GM21423 (cell line): Measurements from ENCODE around the gene RBM3.

Source experiments
- ATAC-seq: cut with Tn5 transposase; IDR thresholded peaks from one replicate; pipeline ENCODE4 v1.9.1; 2021; ENCODE audit warnings: mild to moderate bottlenecking, moderate library complexity; ENCODE audit not compliant: unreplicated experiment

Gene RBM3

DNA sequence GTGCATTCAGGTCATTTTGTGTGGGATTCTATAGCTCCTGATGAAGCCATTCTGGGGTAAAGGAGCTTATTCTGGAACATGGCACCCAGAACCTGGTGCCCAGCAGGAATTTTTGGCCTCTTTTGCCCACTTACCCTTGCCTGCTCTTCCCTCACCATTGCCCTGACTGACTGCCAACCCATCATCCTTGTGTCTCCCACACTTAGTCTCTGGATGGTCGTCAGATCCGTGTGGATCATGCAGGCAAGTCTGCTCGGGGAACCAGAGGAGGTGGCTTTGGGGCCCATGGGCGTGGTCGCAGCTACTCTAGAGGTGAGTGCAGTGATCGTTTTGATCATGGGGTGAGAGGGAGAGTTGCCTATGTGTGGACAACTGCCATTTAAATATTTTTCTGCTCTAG is 1.8 kb downstream of the RBM3 start:
- no peak for ATAC-seq

DNA sequence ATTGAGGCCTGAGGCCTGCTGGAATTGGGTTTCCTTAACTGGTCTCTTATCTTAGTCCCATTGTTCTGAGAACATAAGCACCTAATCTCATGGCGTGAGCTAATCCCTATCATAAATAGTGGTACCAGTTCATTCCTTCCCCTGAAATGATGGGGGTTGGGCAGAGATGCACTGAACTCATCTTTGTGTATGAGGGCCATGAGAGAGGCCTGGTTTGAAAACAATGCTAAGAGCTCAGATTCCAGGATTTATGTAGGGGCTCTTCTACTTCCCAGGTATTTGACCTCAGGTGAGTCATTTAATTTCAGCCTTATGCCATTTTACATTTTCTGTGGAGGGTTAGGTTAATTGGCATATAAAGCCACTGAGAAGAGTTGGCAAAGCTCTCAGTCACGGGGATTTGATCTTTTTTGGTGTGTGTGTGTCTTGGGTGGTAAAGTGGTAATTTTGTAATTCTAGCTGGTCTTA is 4.4 kb downstream of the RBM3 start:
- ATAC-seq: no peak

DNA sequence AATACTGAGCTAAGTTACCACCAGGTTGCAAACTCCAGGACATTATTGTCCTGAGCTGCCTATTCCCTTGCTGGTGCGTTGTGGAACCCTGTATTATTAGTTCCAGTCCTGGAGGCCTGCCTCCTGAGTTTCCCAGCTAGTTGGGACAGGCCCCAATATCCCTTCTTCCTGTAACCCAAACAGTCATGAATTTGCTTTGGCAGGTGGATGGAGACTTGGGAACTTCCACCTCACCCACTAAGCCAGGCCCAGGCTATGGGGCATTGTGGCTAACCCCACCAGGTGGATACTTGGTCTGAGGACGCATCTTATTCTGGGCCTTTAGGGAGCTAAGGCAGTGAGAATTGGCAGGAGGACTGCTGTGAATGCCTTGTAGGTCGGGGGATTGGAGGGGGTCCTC is 5.0 kb downstream of the RBM3 start:
- no peak for ATAC-seq

DNA sequence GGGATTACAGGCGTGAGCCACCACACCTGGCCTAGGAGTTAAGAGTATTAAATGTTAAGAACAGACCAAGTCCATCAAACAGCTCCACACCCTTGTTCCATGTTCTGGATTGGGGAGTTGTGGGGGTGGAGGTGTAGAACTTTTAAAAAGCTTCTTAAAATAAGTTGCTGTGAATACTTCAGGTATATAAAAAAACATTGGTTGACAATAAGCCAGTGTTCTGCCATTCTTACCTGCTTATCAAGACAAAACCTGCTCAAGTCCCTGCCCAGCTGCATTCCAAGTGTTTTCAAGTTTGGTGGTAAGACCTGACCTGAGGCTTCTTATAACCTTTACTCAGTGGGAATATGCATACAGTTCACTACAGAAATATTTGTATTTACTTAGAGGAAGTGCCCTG is 6.4 kb downstream of the RBM3 start:
- ATAC-seq: no peak

DNA sequence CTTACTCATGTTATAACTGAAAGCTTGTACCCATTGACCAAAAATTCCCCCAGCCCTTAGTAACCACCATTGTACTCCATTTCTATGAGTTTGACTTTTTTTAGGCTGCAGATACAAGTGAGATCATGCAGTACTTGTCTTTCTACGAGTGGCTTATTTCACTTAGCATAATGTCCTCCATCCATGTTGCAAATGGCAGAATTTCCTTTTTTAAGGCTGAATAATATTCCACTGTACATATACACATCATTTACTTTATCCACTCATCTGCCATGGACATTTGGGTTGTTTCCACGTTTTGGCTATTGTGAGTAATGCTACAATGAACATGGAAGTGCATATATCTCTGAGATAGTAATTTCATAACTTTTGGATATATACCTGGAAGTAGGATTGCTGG is 10.4 kb downstream of the RBM3 start:
- ATAC-seq: no peak

DNA sequence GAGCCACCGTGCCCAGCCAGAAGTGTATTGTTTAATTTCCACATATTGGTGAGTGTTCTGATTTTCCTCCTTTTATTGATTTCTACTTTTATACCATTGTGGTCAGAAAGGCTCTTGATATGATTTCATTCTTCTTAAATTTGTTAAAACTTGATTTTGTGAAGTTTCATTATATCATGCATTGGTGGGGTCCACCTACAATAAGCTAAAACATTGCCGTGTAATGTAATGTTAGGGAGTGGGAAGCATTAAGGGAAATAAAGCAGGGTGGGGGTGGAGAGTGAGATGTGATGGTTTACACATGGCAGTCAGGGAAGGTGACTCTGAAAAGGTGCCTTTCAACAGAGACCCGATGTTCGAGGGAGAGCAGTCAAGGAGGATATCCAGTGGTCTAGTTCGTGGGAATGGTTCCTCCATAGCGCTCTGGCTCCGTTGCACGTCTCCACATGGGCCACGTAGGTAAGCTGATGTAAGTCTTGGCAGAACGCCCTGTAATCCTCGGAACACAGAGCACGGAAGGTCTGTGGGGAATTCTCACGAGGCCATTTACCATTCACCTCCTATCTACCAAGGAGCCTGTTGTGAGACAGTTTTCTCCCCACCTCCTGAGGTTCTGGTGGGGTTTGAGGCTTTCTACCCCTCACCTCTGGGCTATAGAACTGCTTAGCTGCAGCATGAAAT is 15.3 kb downstream of the RBM3 start:
- no peak for ATAC-seq

DNA sequence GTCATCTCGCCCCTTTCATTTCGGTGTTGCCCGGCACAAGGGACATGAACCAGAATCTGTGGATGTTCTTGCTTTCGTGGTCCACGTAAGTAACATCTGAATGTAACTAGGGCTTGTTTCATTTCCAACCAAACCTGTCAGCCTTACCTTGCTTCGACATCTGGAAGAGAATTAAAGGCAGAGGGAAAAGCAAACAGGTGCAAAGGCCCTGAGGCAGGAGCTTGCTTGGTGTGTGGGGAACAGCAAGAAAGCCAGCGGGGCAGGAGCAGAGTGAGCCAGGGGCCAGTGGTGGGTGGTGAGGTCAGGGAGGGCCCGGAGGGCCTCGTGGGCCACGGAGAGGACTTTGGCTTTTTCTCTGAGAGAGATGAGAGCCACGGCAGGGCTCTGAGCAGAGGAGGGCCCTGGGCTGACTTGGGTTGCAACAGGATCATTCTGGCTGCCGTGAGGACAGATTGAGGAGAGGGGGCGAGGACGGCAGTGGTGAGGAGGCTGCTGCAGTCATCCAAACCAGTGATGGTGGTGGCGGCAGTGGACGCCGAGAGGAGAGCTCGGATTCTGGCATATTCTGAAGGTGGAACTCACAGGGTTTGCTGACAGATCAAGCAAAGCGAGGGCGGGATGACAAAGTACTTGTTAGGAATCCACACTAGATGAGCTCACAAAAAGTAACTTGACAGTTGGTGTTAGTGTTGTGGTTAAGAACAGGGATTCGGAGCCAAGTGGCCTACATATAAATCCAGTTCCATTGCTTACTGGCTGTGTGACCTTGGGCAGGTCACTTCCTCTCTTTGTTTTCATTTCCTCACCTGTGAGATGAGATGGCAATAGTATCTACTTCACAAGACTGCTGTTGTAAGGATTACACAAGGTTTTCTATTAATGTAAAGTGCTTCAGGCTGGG is 16.2 kb downstream of the RBM3 start:
- ATAC-seq: no peak

DNA sequence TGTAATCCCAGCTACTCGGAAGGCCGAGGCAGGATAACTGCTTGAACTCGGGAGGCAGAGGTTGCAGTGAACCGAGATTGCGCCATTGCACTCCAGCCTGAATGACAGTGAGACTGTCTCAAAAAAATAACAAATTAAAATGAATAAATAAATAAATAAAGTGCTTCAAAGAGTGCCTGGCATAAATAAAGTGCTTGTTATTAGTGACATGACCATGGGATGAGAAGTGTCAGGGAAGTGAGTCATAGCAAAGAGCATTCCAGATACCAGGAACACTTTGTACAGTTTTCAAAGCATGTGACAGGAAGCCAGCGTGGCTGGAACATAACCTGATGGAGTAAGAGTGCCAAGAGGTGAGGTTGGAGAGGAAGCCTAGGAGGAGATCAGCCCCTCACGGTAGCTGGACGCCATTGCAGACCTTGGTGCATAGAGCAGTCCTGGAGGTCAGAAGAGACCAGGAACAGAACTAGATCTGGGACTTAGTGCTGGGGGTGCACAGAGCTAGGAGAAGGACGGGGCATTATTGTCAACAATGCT is 17.0 kb downstream of the RBM3 start:
- ATAC-seq: no peak

DNA sequence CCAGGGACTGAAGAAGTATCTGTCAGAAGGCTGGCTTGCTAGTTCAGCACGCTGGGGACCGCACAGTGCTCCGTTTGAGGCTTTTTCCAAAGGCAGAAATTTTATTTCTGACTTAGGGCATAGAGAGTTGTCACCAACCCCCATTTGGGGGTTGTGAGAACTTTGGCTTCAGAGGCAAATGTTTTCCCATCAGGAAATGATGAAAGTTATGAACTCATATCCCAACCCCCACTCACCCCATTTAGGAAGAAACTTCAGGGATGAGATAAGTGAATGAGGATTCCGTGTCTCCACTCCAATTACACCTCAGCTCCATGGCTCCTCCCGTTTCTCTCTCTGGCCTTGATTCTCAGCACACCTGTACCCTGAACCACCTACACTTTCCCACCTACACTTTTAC is 18.7 kb downstream of the RBM3 start:
- no peak for ATAC-seq

DNA sequence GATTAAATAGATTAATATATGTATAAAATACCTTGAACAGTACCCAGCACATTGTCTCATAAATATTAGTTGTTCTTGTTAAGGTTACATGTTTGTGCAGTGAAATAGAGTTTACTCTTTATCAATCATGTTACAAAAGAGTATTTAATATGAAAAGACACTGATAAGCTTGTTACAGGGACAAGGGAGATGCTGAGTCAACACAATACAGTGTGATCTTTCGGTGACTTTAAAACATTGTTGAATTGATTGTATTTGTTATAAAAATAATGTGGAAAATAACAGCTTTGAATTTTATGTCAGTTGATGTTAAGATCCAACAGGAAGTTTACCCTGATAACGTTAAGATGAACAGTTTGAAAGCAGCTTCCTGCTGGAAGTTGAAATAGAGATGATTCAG is 21.6 kb downstream of the RBM3 start:
- ATAC-seq: no peak

DNA sequence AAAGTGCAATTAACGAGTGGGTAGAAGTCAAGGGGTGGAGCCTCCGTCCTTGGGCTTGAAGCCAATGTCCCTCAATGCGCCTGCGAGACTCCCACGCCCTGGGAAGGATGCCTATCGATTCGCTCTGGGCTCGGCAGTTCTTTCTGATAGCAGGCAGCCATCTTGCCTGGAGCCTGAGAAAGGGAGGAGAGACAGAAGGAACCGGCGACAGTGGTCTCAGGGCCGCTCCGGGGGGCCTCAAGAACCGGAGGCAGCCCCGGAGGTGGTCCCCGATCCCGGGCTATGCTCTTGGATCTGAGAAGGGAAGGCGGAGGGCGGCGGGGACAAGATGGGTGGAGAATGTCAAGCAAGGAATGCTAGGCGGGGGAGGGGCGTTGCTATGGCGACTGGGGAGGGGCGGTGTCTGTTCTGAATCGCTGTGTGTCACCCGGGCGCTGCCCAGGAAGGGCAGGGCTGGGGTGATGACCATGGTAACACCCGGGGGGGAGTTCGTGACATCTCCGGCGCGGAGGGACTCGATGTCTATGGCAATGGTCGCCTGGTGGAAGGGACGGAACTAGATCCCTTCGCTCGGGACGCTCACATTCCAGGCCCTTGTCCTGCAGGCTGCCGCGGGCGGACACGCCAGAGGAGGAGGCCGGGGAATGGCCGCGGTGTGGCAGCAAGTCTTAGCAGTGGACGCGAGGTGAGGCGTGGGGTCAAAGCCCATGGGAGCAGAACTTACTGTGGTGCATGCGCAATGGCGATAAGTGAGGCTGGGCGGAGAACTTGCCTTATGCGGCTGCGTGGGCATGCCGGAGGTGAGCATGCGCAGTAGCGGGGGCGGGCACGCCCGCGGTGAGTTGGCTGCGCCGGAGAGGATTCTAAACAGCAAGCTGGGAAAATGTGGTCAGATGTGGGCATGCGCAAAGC is 23.3 kb downstream of the RBM3 start, which contains the start of gene WDR13:
Gene WDR13 (plus strand): TSS at position 140 of the 912 bp plus-strand sequence. CDS start 505 bp downstream, at position 645.
- ATAC-seq: peak; percentile 70

DNA sequence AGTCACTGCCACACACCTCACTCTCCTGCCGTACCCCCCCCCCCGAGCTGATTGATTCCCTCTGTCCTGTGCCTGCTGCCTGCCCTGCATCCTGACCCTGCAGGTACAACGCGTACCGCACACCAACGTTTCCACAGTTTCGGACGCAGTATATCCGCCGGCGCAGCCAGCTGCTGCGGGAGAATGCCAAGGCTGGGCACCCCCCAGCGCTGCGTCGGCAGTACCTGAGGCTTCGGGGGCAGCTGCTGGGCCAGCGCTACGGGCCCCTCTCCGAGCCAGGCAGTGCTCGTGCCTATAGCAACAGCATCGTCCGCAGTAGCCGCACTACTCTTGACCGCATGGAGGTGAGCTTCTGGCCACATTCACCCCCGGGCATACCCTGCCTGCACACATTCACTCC is 24.3 kb downstream of the RBM3 start:
- ATAC-seq: no peak

DNA sequence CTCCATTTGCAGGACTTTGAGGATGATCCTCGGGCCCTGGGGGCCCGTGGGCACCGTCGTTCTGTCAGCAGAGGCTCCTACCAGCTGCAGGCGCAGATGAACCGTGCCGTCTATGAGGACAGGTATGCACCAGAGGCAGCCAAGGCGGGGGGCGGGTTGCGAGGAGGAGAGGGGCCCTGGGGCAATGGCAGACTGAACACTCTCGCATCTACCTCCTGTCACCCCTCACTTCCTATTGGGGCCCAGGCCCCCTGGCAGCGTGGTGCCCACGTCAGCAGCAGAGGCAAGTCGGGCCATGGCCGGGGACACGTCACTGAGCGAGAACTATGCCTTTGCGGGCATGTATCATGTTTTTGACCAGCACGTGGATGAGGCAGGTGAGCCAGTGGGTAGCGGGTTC is 25.1 kb downstream of the RBM3 start:
- no peak for ATAC-seq

DNA sequence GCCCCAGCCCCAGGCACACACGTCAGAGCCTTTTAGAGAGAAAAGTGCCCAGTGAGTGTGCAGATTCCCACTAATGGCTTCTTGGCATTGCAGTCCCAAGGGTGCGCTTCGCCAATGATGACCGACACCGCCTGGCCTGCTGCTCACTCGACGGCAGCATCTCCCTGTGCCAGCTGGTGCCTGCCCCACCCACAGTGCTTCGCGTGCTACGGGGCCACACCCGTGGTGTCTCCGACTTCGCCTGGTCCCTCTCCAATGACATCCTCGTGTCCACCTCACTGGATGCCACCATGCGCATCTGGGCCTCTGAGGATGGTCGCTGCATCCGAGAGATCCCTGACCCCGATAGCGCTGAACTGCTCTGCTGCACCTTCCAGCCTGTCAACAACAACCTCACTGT is 25.9 kb downstream of the RBM3 start:
- ATAC-seq: no peak

DNA sequence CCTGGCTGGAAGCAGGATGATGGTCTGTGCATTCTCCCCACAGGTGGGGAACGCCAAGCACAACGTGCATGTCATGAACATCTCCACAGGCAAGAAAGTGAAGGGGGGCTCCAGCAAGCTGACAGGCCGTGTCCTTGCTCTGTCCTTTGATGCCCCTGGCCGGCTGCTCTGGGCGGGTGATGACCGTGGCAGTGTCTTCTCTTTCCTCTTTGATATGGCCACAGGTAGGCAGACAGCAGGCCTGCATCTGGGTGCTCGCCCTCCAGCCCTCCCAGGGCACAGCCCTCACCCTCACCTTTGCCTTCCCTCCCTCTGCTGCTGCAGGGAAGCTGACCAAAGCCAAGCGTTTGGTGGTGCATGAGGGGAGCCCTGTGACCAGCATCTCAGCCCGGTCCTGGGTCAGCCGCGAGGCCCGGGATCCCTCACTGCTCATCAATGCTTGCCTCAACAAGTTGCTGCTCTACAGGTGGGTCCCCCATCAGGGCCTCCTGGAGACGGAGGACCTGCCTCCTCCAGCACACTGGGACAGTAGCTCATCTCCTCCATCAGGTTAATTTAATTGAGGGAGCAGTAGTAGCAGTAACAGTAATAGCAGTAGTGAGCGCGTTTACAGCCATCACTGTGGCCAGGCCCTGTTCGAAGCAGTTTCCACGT is 27.6 kb downstream of the RBM3 start:
- no peak for ATAC-seq

DNA sequence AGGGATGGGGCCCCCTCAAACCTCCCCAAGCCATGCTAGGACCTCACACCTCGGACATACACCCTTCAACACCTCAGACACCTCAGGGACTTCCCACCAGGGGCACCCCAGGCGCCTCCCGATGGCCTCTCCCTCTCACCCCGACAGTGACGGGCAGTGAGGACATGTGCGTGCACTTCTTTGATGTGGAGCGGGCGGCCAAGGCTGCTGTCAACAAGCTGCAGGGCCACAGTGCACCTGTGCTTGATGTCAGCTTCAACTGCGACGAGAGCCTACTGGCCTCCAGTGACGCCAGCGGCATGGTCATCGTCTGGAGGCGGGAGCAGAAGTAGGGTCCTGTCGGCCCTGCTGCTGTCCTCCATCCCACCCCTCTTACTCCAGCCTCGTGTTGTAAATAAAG is 30.4 kb downstream of the RBM3 start:
- no peak for ATAC-seq

DNA sequence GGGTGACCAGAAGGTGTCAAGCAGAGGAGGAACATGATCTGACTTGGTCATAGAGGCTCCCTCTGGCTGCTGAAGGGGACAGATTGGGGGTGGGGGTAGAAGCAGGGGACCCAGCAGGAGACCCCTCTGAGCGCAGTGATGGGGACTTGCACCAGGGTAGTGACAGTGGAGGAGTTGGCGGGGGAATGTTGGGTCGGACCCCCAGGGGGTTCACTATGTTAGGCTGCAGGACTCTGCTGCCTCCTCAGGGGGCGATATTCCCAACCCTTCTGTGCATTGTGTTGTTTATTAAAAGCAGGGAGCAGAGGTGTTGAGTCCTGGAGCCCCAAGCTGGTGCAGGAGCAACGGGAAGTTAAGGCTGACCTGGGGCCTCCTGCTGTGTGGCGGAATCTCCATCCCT is 31.8 kb downstream of the RBM3 start:
- ATAC-seq: no peak

DNA sequence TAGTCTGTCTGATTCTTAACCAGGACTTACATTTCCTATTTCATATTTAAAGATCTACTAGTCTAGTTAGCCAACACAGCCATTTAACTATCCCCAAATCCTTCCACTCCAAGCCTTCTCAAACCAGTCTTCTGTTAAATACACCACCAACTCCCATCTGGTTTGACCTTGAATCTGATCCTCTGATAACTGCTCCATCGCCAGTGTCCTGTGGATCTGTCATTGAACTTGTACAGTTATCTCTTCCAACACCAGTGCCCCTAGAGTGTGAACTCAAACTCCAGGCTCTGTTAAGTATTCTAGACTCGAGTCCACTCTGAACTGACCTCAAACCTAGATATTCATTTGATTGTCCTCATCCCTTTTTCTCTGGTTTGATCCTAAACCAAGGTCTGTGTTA is 37.4 kb downstream of the RBM3 start:
- no peak for ATAC-seq

DNA sequence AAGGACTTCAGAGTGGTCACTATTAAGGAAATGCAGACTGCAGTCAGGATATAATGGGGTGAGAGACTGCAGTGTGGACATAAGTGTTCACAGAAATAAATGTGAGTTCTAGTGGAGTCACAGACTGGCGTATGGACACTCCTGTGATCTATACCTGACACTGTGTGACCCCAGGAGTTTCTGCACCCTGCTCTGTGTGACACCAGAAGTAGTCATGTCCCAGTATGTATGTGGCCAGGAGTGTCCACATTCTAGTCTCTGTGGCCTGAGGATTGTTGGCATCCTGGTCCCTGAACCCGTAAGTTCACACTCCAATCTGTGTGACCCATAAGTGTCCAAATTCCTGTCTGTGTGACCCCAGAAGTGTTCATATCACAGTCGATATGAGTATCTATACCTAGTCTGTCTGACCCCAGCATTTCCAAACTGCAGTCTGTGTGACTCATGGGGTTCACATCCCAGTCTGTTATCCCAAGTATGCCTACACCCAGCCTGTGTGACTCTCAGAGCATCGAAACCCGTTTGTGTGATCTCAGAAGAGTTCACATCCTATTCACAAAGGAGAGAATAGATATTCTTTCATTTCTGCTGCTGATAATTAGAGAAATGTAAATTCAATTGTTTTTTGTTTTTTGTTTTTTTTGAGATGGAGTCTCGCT is 39.3 kb downstream of the RBM3 start:
- no peak for ATAC-seq

DNA sequence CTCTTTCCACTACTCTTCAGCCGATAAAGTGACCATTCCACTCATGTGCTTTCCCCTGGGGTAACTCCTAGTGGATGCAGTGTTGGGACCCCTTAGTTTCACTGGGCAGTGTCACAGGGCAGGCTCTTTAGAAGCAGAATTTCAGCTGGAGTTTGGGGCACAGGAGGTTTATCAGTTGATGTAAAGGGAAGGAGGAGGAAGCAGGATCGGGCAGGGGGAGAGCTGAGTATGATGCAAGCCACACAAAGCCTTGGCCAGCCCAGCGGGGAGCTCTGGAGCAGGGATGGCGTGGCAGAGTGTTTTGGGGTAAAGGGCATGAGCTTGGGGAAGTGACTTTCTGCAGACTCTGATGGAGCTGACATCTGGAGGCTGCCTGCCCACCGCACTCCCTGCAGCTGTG is 42.3 kb downstream of the RBM3 start:
- no peak for ATAC-seq
